OCI-LY3 (cell line): ENCODE data around the gene ASTN1.

Experiments used
- CTCF ChIP-seq: fragments of 200-600, 300-600 bp; sonication (generic); IDR thresholded peaks from 2 replicates; pipeline ENCODE4 v1.5.1; 2014; ENCODE audit warnings: antibody characterized with exemption, low read length, low read depth
- EZH2phosphoT487 ChIP-seq: fragments of 200-600 bp; shearing (Covaris generic); IDR thresholded peaks from 2 replicates; pipeline ENCODE4 v1.6.1; 2018; ENCODE audit warnings: antibody characterized with exemption, mixed run types, low read depth

DNA sequence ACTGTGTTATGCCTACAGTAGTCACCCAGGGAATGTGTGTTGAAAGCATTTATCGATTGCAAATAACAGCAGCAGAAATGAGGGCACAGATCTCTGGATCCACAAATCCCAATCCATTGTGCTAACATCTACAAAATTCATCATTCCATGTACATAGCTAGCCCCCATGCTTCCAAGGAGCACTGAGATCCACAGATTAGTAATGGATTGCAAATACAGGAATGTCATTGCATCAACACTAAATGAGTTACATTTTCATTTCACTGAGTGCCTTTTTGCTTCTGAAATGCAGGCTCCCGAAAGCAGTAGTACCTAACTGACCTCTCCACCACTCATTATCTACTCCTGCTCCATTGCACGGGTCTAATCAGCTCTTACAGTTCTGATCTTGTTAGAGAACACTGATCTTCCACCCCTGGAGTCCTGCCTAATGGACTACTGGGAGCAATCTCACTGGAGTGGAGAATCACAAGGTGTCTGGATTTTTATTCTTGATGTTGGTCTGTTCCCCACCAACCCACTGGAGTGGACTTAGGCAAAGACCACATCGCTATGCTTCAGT is 30.5 kb downstream of the ASTN1 start:
- TF ChIP-seq CTCF (no peak), EZH2phosphoT487 (no peak)
